Measurements from ENCODE around the gene ZNF213.

Gene ZNF213

DNA sequence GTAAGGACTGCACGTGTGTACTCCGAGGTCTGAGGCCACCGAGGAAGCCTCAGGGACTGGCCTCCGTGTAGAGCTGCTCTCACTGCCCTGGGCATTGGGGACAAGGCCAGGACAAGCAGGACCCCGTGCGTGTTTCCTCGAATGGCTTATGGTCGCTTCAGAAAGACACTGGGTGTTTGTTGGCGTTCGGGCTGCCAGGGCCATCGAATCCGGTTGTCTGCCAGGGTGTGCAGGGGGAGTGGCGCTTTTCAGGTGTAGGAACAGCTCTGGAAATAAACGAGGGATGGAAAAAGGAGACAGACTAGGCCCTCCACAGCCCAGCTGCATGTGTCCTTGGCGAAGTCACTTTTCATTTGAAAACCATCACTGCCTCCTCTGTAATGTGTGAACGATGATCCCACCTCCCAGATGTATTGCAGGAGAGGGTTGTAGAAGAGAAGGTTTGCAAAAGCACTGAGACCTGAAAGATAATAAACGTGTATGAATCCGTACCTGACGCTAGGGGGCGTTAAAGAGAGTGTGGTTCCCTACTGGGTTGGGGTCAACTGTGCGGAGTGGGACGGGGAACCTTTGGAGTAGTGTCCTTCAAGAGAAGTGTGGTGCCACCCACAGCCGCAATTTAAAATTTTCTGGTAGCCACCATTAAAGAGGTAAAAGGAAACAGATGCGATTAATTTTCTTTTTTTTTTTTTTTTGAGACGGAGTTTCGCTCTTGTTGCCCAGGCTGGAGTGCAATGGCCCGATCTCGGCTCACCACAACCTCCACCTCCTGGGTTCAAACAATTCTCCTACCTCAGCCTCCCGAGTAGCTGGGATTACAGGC, 33.6 kb upstream of the ZNF213 start:
- DNase-seq, result no peak

GRCh38 chr16:3101841-3102470, 32.9 kb upstream of the ZNF213 start:
- no peak for DNase-seq

- DNase-seq, result peak; percentile 93
These were observed 28.5 kb upstream of the ZNF213 start for GRCh38 chr16:3106205-3106928.

DNA sequence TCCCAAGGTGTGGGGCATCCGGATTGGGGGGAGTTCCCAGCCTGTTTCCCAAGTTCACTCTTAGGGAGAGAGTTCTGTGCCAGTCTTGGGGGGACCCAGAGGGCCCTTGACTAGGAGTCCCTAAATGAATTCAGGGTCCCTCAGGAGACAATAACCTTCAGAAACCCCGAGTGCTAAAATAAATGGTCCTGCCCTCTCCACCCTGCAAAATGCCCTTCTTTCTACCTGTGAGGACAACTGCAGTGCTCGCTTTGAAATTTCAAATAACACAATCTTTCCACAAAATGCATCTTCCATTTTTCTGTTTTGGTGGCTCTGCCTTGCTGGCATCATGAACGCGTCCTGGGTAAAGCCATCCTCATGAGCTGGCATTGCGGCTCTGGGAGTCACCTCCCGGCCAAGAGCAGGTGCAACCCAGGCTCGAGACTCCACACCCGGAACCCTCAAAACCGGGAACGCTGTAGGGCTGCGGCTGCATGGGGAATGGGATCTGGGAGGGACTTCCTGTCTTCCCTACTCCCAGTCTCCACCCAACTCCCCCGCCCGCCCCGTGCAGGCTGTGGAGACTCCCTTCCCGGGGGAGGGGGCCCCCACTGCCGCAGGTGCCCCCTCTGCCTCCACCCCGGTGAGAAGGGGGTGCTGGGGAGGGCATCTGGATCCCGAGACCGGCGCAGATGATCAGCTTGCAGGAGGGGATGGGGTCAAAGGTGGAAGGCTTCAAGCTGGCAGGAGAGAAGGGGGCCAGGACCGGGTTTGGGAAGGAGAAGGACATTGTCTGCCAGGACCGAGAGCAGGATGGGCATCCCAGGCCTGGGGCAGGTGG, 22.6 kb upstream of the ZNF213 start, which contains the start of gene ZNF205:
Gene ZNF205, plus strand, starts transcription at position 529 of the 823 bp plus-strand sequence. CDS start 845 bp downstream, outside the sequence.
- DNase-seq, result peak; percentile 63

DNA sequence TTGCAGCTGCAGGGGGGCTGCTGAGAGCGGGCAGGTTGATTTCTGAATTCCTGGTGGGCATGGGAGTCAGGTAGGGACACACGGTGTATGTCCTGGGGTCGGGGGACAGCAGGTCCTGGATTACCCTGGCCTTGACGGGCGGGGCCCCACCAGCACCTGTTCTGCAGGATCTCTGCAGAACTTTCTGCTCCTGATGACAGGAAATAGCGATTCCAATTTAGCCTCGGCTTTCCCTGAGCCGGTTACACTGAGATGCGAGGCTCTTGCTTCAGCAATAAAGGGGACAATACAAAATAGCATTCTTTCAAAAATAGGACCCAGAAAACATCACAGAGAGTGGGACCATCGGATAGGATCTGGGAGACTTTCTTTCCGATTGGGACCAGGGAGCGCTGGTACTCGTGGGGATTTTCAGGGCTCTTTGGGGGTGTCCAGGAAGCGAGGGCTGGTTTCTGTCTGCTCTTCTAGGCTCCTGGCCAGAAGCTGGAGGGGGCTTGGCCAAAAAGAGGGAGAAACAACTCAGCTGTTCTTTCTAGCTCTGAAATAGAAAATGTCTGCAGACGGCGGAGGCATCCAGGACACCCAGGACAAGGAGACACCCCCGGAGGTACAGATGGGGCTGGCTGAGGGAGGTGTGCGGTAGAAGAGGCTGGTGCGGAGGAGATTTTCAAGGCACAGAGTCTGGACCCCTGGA, 21.8 kb upstream of the ZNF213 start:
- no peak for DNase-seq

GRCh38 chr16:3113765-3114479, 20.9 kb upstream of the ZNF213 start:
- DNase-seq, result no peak

- DNase-seq, result no peak
These were observed 19.8 kb upstream of the ZNF213 start for GRCh38 chr16:3115003-3115402.

DNA sequence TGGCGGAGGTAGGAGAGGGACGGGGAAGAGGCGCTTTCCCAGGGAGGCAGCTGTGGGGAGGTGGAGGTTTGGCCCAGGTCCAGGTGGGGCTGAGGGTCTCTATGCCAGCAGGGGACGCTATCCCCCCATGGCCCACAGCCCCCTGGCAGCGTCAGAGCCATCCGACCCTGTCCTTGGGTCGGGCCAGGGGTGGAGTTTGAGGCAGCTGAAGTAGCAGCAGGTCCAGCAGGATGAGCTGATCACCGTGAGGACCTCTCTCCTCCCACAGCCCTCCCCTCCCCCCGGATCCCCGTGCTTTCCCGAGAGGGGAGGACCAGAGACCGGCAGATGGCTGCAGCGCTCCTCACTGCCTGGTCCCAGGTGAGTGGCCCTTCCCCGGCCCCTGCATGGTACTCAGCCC, 19.3 kb upstream of the ZNF213 start:
- DNase-seq, result no peak

DNA sequence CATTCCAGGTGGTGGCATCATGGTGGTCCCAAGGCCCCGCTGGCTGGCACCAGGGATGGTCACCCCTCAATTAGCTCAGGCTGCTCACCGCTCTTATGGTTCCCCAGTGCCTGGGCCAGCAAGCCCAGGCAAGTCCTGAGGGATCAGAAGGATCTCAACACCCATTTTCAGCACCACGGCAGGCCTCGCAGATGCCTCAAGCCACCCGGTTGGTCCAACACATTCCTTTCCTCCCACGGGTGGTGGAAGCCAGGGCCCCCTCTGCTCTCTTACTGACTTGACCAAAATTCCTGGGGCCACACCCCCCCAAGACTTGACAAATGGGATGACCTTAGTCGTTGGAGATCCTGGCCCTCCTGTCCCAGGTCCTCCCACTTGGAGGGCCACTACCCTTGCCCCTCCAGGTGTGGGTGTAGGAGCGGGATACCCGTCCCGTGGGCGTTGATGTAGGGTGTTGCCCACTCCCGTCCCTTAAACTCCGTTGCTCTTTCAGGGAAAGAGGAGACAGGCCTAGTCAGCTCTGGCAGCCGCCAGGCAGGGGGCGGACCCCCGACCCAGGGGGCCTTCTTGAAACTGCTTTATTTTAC, 16.5 kb upstream of the ZNF213 start:
- no peak for DNase-seq

DNA sequence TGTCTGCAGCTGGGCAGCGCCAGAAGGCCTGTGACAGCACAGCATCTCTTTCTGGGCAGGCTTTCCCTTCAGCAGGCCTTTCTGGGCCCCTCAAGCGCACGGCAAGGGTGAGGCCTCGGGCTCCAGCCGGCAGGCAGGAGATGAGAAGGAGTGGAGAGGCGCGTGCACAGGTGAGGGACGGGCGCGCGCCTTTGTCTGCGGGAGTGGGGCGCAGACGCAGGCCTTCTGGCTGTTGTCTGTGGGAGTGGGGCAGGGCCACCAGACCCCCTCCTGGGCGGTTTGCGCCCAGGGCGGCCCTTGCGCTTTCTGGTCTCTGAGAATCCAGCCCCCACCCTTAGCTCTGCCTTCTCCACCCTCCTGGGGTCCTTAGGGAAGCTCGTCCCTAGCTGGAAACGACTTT, 16.0 kb upstream of the ZNF213 start:
- no peak for DNase-seq

DNA sequence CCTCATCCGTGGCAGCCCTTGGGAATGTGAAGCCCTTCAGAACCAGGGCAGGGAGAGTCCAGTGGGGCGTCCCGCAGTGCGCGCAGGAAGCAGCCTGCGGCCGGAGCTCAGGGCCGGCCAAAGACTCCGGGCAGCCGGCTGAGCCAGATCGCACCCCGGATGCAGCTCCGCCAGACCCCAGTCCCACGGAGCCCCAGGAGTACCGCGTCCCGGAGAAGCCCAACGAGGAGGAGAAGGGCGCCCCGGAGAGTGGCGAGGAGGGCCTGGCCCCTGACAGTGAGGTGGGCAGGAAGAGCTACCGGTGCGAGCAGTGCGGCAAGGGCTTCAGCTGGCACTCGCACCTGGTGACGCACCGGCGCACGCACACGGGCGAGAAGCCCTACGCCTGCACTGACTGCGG, 15.5 kb upstream of the ZNF213 start:
- DNase-seq, result no peak

- no peak for DNase-seq
These were observed 15.0 kb upstream of the ZNF213 start for GRCh38 chr16:3119701-3120408.

GRCh38 chr16:3120435-3120834, 14.4 kb upstream of the ZNF213 start:
- no peak for DNase-seq

DNA sequence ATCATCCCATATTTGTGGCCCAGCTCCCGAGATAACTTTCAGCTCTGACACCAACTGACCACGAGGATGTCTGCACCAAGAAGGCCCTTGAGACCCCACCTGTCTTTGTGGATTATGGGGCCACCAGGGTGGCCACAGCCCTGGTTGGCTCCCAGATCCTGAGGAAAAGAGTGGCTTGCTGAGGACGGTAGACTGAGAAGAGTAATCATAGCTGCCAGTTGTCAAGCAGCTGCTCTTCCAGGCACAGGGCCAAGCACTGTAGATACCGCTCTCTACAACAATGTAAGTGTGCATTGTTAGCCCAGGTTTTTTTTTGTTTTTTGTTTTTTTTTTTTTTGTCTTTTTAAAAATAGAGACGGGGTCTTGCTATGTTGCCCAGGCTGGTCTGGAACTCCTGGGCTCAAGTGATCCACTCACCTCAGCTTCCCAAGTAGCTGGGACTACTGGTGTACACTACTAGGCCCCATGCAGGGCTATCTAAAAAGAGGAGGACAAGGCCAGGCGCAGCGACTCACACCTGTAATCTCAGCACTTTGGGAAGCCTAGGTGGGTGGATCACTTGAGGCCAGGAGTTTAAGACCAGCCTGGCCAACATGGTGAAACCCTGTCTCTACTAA, 12.9 kb upstream of the ZNF213 start:
- DNase-seq, result no peak

GRCh38 chr16:3122926-3123570, 11.8 kb upstream of the ZNF213 start:
- DNase-seq, result no peak

- peak; percentile 85 for DNase-seq
These were observed 10.6 kb upstream of the ZNF213 start for GRCh38 chr16:3123986-3124886.

- no peak for DNase-seq
These were observed 7.1 kb upstream of the ZNF213 start for GRCh38 chr16:3127745-3128144.

Data from NCI-H510A (cell line).